ENCODE measurements around the gene RBMS3.
"Not testable (repeated sequence)": the region's sequence is repeated elsewhere in the genome, so short reads cannot be mapped to it uniquely, and the experiment has no call there.

The RBMS3 gene

DNA sequence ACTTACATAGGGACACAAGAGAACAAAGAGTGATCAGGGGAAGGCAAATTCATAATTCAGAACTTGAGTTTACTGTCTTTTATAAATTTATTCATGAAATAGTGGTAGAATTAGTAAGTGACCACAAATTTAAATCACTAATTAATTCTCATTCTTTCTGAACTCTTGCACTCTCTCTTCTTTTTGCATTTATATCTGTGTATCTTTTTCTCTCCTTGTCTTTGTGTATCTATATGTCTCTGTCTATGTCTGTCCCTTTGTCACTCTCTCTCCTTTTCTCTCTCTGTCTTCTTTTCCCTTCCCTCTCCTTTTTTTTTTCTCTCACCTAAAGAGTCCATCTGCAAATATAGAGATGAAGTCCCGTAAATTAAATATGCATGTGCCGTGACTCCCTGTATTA lies 31.5 kb downstream of the RBMS3 start:
- DNase-seq (ENCODE audit: low spot score) = no peak

DNA sequence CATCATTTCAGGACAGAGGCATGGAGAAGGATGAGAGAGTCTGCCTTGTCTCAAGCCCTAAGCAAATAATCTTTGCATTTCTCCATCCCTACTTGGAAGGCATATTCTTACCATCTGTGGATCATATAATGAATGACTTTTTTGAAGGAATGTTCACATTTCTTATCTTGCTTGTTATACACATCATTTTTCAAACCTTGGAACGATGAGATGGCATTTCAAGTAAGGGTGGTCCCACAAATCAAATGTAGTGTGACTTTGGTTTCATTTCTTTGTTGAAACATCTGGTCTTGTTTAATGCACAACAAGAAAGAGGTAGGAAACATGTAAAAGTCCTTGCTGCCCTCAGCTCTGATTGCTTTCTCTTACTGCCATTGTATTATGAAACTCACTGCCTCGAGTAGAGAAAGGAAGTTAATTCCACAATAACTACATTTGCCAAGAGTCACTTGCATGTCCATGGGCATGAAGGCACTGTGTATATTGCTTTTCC lies 32.1 kb downstream of the RBMS3 start:
- no peak for DNase-seq (ENCODE audit: low spot score)

DNA sequence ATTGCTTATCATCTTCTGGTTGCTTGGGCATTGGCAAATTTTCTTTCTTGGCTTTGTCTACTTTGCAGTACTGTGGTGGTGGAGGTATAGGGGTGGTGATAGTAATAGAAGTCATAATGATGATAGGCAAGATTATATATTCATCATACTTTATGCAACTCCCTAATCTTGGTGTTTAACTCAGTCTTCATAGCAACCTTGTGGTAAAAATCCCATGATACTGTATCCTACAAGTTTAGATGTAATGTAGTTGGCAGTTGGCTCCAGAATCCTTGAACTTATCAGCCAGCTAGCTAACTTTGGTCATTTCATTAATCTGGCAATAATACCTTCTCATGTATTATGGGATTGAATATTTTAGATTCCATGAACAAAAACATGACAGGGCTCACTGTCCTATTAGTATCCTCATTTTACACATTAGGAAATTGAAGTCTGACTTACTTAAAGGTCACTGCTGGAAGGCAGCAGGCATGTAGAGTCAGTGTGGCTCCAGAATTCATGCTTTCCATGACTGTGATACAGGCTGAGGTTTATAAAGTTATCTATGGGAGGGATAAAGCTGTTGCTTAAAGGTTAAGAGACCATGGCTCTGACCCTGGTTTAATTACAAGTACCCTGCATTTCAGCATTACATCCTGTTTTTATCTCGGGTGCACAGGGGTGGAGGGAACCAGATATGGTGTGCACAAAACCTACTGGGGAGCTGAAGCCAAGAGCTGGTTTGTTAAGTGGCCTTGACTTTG lies 33.3 kb downstream of the RBMS3 start:
- no peak for DNase-seq (ENCODE audit: low spot score)

DNA sequence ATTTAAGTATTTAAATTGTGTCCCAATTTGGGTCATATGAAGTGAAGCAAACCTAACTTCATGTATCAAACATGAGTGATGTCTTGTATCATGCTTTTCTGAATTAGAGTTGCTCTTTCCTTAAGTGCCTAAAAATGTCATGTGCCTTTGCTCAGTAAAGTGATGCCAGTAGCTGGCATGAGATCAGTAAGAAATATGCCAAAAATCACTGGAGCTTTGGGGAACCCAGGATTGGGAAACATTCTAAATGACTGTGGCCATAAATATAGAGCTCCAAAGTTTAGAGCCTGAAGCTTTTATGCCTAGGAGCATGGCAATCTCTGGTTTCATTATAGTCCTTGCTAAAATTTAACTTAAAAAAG lies 33.8 kb downstream of the RBMS3 start:
- no peak for DNase-seq (ENCODE audit: low spot score)

DNA sequence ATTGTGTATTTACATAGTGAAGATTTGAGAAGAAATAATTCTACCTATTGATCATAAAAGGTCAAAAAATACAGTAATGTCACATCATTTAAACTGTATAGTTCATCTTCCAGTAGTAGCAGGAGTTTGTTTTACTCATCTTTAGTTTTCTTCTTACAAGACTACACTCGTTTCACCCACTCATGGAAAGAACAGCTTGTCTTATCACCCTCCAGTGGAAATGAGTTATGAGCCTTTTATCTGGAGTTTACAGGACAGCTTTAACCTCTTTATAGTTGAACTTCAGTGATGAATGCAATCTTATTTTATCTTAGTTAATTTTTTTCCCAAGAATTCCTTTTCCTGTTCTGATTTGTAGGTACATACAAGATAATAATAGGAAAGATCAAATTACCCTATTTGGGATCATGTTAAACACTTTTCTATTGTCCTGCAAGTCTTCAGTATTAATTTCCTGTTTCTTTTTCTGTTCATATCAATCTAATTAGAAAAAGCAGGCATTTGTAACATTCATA lies 36.8 kb downstream of the RBMS3 start:
- DNase-seq (ENCODE audit: low spot score) = no peak

DNA sequence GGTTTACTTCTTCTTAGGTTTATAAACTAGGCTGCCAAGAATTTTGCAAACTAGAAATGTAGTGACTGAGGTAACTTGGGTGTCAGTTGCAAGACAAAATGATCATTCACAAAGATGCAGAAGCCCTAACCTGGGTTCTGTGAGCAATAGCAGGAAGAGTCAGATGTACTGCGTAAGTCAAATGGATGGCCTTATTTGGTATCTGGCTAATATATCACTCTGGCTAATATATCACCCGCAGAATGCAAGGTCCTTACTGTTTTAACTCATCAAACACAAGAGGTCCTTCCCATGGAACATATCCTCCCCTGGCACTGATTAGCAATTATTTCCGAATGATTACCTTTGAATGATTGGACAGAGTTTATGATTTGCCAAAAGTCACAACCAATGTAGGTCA lies 37.4 kb downstream of the RBMS3 start:
- DNase-seq (ENCODE audit: low spot score) = no peak

DNA sequence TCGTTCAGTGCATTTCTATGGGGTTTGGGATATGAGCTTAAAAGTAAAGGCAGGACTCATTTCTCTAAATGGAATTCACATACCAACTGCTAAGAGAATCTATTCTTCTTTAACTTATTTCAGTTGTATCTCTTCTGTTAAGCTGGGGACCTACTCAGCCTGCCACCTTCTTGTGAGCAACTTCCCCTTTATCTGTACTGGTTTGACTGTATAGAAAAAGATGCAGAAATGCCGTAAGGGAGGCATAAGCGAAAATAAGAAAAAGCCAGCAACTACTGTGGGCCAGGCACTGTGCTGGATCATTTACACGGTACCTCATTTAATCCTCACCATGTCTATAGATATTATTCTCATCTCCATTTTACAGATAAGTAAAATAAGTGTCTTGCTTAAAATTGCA lies 38.4 kb downstream of the RBMS3 start:
- no peak for DNase-seq (ENCODE audit: low spot score)

DNA sequence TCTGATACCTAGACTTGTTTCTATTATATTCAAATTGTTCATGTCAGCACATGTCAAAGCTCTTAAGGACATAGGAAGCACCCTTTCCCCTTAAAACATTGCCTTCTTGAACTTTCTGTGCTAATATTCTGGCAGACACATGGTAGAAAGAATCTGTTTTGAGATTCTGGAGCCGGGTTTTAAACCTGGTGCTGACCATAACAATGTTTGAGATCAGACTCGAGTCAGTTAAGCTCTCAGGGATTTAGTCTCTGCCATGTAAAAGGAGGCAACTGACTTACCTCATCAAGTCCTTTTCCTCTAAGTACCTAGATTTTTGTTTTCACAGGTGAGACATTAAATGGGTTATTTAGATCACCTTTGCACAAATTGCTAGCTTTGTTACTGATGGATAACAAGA lies 38.9 kb downstream of the RBMS3 start:
- no peak for DNase-seq (ENCODE audit: low spot score)

DNA sequence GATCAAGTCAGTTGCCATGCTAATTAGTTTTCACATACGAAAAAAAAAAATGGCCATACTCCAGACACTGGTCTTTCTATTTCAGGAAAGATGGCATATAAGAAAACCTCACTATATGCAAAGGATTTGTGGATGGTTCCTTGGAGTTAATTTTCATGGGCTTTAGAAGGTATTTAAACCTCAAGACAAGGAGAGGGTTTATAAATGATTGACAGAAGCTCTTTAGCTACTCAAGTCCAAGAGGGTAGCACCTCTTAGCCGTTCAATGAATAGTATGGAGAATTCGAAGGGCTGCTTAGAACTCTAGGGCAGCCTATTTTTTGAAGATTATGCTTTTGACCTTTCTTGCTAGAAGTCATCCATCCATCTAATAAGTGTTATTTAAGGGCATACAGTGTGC lies 41.7 kb downstream of the RBMS3 start:
- DNase-seq (ENCODE audit: low spot score) = no peak

DNA sequence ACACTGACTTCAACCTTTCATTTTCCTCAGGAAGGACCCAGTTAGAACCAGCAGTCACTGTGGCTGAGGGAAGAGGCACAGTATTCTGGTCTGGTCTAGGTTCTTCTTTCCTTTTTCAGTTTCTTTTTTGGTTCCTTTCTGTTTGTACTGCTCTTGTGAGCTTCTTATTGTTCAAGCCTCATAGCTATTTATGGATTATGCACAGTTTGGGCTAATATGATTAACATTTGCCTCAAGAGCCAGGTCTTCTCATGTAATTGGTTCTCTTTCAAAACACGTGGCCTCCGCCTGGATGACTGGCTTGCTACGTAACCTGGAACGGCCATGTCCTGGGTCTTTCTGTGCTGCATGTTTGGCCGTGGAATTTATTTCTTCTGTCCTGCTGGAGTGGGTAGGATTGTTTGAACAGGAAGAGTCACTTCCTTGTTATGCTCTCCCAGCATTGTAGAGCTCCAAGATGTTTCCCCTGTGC lies 43.3 kb downstream of the RBMS3 start:
- no peak for DNase-seq (ENCODE audit: low spot score)

DNA sequence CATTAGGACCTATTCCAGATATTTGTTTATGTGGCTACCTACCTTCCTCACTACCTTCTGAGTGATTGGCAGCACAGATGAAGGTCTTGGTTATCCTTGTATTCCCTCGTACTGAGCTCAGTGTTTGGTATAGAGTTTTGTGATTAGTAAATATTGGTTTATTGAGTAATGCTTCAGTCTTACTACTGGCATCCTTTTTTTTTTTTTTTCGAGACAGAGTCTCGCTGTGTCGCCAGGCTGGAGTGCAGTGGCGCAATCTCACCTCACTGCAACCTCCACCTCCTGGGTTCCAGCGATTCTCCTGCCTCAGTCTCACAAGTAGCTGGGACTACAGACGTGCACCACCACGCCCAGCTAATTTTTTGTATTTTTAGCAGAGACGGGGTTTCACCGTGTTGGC lies 45.7 kb downstream of the RBMS3 start:
- not testable (repeated sequence) for DNase-seq (ENCODE audit: low spot score)

DNA sequence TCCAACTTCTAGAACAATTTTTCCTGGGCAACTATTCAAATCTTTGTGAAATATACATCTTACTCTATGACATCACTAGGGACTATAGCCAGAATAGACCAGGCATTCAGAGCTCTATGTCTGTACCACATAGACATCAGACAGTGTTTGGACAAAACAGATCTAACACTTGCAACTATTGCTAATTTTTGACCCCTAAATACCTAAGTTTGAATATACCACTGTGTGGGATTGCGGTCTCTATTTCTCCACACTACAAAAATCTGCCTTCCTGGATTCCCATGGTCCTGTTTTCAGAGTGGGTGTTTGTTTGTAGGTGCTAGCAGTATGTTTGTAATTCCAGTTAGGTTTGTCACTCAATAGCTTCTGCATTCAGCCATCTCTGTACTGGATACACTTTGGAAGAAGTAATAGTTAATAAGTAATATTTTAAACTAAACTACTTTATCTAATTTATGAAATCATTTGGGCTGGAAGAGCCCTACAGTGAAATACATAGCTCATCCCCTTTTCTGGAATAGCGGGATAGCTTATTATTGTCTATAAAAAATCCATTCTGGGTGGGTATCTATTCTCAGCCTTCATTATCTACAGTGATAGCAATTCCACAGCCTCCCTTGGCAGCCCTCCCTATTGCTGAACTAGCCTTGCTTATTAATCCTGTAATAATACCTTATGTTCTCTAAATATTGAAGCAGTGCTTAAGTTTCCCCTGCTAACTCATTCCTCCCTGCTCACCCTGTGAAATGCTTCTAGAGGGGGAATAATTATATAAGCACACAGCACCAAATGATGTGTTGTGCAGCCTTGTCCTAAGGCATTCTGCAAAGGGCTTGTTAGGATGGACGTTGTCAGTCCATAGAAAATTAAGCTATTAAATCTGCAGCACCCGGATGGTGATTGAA lies 49.4 kb downstream of the RBMS3 start:
- no peak for DNase-seq (ENCODE audit: low spot score)

DNA sequence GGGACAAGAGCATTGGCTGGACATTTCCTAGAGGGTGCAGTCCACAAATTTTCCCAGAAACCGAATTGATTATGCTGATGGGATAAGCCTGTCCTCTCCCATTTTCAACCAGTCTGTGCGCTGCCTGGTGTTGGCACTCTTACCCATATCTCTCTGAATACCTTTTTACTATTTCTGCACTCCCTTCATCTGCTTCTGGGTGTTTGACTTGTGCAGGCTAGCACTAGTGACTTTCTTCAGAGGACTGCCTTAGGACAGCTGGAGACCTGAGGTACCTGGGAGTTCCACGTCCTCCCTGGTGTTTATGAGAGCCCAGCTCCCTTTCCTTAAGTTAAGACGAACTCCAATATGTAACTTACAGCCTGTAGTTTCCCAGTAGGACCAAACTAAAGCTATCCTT lies 50.2 kb downstream of the RBMS3 start:
- no peak for DNase-seq (ENCODE audit: low spot score)

DNA sequence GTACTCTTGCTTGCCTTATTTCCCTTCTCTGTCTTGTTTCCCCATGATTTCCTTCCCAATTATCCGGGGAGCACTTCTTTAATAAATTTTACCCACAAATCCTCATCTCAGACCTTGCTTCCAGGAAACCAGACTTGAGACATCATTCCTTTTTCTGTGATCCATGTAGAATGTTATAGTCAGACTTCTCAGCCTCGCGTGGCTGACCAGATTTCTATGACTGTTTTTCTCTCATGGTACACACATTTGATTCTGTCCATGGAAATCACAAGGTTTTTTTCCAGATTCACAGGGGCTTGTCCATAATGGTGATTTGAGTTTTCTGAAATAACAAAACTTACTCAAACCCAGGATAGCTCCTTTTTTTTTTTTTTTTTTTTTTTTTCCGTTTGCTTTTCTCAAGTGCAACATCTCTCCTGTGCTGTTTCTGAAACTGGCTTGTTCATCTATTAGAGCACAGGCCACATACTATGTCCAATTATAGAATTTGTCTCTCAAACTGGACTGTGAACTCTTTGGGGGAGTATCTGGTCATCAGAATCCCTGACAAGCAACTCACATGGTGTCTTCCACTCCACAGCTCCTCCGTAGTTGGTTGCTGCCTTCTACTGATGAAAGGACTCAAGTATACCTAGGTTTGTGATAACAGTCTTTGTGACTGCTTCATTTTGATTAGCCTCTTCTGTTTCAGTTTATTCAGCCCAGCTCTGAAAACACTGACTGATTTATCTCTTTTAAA lies 50.8 kb downstream of the RBMS3 start:
- DNase-seq (ENCODE audit: low spot score) = no peak

DNA sequence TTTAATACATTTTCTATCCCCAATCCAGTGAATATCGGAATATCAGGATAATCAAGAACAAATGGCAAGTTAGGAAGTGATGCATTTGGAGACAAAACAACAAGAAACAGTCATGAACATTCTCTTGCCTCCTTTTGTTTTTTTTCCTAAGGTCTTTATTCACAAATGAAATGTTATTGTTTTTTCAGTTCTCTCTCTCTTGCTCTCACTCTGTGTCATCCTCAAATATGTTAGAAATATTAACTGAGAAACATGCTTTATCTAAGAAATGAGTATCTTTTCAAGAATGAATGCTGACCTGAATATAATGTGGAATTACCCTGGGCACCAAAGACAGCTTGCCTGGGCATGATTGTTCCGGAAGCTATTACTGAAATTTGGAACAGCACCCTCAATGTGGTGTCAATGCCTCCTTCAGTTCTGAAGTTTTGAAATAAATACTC lies 51.3 kb downstream of the RBMS3 start:
- DNase-seq (ENCODE audit: low spot score) = no peak

DNA sequence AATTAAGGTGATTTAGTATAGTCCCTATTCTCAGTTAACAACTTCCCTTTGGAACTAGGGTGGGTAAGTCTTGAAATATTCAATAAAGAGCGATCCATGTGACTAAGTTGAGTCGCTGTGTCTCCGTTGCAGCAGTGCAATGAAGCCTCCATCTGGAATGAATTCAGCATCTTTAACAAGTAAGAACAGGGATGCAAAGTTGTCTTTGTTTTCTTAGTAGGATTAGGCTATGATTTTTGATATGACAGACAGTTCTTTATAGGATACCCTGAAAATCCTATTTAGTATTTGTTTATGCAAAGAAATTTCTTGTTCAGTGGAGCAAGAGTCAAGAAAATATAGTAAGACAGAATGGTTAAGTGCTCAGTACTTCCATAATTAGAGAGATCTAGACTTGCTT lies 52.7 kb downstream of the RBMS3 start:
- no peak for DNase-seq (ENCODE audit: low spot score)

DNA sequence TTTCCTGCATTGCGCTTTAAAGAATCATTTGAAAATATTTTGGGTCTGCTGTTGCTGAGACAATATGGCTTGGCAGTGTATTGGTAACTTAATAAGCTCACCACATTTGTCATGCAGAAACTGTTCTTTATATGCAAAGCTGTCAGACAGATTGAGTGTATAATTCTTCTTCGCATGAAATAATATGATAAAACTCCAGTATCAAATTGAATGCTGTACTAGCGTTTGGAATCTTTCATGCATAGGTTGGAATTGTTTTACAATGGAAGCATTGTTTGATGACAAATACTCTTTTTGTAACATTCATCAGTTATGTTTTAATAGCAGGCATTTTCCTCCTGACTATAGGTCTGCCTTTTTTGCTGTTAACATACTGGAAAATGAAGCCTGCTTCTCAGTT lies 53.8 kb downstream of the RBMS3 start:
- no peak for DNase-seq (ENCODE audit: low spot score)

DNA sequence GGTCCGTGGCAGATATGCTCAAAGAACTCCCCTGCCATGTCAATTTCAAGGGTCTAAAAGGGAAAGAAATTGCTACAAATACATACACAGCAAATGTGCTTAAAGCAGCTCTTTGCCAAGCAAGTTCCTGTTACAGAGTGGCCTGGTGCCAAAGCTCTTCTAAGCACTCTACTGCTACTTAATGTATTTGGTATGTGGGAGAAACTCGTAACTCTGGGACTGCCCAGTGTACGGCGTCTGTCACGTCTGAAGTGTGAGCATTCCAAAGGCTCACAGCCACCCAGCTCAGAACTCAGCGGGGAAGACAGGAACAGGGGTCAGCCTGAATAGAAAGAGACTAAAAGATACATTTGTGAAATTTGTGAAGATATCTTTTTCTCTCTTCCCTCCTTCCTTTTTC lies 54.6 kb downstream of the RBMS3 start:
- no peak for DNase-seq (ENCODE audit: low spot score)

DNA sequence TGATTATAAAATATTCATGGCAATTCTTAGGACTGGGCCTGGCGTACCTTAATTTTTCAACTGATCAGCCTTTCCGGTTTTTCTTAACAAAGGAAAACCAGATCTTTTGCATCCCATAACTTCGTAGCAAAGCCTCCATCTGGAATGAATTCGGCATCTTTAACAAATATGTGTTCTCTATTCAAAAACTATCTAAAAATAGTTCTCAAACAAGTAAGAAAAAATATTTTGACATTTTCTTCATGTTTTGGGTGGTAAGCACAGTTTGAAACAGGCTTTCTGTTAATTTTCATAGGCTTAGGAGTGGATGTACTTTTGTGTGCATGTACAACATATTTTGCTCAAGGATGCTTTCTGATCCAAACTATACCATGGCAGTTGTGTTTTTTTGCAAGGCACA lies 55.1 kb downstream of the RBMS3 start:
- DNase-seq (ENCODE audit: low spot score) = no peak

DNA sequence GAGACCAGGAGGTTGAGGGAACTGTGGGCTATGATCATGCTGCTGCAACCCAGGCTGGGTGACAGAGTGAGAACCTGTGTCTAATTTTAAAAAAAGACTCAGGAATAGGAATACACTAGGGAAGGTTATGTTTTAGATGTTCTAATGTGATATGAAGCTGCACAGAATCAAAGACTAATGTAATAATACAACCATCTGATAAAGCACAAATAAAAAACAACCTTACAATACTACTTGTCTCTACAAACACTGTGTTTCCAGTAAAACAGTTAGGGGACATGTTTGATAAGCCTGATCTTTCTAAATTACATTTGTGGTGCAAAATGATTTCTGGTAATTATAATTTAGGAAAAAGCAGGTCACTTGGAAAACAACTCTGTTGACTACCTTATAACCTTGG lies 56.7 kb downstream of the RBMS3 start:
- DNase-seq (ENCODE audit: low spot score) = no peak

DNA sequence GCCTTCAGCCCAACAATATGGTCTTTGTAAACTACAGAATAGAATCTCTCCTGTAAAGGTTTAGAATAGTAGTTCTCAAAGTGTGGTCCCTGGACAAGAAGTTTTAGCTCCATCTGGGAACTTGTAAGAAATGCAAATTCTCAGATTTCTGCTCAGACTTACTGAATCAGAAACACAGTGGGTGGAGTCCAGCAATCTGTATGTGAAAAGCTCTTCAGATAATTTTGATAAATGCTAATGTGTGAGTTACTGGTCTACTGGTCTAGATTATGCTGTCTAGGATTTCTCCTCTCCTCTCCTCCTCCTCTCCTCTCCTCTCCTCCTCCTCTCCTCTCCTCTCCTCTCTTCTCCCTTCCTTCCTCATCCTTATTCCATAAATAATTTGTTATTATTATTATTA lies 57.5 kb downstream of the RBMS3 start:
- DNase-seq (ENCODE audit: low spot score) = no peak
